Esophagus squamous epithelium (tissue), 4 donors: ENCODE data around the gene UPF1.

Experiments
- POLR2A ChIP-seq, 4 donors: fragments of 450-650 bp; IDR thresholded peaks; one replicate each; pipeline ENCODE4 v1.6.1; 2017; ENCODE audit warnings: antibody characterized with exemption in 4 of 4, mild to moderate bottlenecking in 4 of 4, moderate library complexity in 3 of 4
- TF ChIP-seq, protein P1 (sequence below), 6 experiments: fragments of 450-650 bp in 4 of 6; fragments of 200-600 bp in 2 of 6; sonication (generic) in 2 of 6; IDR thresholded peaks; one replicate each; pipeline ENCODE4 v1.5.1; 2016 to 2019; ENCODE audit warnings: antibody characterized with exemption in 6 of 6, mild to moderate bottlenecking in 4 of 6, moderate library complexity in 4 of 6

DNA sequence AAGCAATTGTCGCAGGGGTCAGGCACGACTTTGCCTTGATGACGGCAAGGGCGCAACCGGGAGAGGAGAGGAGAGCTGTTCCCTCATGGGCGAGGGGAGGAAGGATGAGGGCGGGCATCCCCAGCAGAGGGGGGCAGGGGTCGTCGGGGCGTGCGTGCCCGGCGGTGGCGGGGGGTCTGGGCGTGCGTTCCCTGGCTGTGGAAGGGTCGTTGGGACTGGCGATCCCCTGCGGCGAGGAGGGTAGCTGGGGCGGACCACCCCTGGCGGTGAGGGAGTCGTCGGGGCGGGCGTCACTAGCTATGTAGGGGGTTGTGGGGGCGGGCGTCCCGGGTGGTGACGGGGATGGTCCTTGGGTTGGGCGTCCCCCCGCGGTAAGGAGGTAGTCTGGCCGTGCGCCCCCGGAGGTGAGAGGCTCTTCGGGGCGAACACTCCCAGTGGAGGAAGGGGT lies 42.3 kb upstream of the UPF1 start:
- TF ChIP-seq, protein P1, sequence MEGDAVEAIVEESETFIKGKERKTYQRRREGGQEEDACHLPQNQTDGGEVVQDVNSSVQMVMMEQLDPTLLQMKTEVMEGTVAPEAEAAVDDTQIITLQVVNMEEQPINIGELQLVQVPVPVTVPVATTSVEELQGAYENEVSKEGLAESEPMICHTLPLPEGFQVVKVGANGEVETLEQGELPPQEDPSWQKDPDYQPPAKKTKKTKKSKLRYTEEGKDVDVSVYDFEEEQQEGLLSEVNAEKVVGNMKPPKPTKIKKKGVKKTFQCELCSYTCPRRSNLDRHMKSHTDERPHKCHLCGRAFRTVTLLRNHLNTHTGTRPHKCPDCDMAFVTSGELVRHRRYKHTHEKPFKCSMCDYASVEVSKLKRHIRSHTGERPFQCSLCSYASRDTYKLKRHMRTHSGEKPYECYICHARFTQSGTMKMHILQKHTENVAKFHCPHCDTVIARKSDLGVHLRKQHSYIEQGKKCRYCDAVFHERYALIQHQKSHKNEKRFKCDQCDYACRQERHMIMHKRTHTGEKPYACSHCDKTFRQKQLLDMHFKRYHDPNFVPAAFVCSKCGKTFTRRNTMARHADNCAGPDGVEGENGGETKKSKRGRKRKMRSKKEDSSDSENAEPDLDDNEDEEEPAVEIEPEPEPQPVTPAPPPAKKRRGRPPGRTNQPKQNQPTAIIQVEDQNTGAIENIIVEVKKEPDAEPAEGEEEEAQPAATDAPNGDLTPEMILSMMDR (IDR thresholded peaks at IDR 0.05), result no peak
- TF ChIP-seq POLR2A (IDR thresholded peaks at IDR 0.05), result no peak
